GM21528 (cell line): ENCODE results near the gene TCF4.

Source experiments
- ATAC-seq: cut with Tn5 transposase; IDR thresholded peaks from one replicate; pipeline ENCODE4 v1.9.1; 2021; ENCODE audit warnings: mild to moderate bottlenecking, moderate library complexity; ENCODE audit not compliant: unreplicated experiment, low FRiP score

Gene TCF4

DNA sequence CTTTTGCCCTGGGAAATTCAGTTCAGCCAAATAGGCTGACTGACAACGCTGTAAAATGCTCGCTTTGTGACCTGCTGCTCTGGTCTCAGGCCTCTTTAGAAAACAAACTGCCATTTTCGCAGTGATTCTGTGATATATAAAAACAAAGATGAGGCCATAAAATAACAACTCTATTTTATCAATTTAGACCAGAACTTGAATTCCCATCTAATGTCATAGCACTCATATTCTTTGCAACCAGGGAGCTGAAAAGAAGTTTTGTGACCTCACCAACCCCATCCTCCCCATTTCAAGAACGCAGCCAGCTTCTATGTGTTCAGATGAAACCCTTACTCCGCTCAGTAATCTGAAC lies 40.3 kb downstream of the TCF4 start:
- ATAC-seq: no peak

- no peak for ATAC-seq
These were observed 40.9 kb downstream of the TCF4 start for GRCh38 chr18:55546851-55547704.

GRCh38 chr18:55544014-55544413 lies 44.0 kb downstream of the TCF4 start:
- ATAC-seq: no peak

DNA sequence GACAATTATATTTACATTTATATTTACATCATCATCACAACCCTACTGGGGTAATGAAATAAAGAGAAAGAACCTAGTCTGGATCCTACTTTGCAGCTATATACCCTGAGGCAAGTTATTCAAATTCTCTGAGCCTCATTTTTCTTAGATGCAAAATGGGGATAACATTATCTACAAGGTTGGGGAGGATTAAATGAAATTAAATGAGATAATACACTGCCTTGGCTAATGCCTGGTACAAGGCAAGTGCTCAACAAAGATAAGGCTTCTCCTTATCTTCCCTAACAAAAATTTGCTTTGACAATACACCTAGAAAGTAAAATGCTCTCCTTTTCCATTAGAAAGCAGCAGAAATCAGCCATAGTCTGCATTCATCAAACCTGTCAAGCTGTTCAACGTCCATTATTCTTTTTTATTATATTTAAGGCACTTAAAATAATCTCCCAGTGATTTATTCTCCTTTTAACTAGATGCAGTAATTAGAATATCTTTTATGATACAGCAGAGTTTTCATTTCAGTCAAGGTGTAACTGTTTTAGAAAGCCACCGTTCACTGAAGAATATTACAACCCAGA lies 44.8 kb downstream of the TCF4 start:
- no peak for ATAC-seq

DNA sequence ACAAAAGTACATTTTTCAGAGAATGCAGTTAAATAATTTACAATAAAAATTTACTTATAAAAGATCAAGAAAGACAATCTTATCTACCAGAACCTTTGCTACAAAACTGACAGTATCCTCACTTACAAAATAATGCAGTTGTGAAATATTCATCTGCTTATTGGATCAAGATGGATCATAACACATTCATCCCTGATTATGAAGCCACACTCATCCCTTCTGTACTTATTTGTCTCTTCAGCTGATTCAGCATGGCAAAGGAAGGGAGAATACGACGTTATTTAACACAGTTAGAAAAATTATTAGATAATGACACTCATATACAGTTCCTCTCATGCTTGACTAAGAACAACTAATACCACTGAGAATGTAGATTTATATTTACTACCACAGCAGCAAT lies 46.4 kb downstream of the TCF4 start:
- no peak for ATAC-seq

DNA sequence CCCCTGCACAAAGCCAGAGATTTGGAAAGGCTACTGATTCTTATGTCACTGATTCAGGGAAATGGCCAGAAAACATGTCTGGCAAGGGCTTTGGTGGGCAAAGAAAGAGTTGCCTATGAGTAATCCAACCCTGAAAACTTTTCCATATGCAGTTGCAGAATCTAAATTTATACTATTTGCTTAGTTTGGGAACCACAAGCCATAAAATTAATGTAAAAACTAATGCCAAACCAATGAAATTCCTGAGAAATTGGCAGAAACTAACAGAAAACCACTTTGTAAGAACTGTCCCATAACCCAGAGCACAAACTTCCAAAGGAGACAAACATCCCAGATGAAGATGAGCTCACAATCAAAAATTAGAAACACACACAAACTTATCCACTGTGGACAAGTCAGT lies 48.8 kb downstream of the TCF4 start:
- ATAC-seq: no peak

- ATAC-seq: no peak
These were observed 53.0 kb downstream of the TCF4 start for GRCh38 chr18:55534996-55535395.

- ATAC-seq: no peak
These were observed 53.4 kb downstream of the TCF4 start for GRCh38 chr18:55534547-55534946.

- no peak for ATAC-seq
These were observed 57.8 kb downstream of the TCF4 start for GRCh38 chr18:55530166-55530565.

DNA sequence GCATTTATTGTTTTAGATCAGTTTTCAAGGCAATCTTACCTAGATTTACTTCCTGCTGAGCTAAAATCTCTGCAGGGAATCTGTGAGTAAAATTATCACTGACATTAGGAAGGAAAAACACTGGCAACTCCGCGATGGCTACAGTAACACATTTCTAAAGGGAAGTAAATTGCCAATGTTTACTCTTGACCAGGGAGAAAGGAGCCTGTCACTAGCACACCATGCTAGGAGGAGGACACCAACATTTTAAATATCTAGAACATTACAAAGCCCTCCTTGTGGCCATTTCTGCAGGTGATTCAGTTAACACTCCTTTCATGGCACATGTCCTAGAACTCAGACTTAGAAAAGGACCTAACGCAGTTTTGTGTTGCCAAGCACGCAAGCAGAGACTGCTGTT lies 58.4 kb downstream of the TCF4 start:
- ATAC-seq: no peak

- ATAC-seq: no peak
These were observed 62.1 kb downstream of the TCF4 start for GRCh38 chr18:55525845-55526244.

GRCh38 chr18:55524353-55525073 lies 63.5 kb downstream of the TCF4 start:
- no peak for ATAC-seq

- no peak for ATAC-seq
These were observed 65.0 kb downstream of the TCF4 start for GRCh38 chr18:55523001-55523400.

GRCh38 chr18:55522011-55522410 lies 66.0 kb downstream of the TCF4 start:
- no peak for ATAC-seq

- ATAC-seq: no peak
These were observed 70.9 kb downstream of the TCF4 start for GRCh38 chr18:55517055-55517454.

DNA sequence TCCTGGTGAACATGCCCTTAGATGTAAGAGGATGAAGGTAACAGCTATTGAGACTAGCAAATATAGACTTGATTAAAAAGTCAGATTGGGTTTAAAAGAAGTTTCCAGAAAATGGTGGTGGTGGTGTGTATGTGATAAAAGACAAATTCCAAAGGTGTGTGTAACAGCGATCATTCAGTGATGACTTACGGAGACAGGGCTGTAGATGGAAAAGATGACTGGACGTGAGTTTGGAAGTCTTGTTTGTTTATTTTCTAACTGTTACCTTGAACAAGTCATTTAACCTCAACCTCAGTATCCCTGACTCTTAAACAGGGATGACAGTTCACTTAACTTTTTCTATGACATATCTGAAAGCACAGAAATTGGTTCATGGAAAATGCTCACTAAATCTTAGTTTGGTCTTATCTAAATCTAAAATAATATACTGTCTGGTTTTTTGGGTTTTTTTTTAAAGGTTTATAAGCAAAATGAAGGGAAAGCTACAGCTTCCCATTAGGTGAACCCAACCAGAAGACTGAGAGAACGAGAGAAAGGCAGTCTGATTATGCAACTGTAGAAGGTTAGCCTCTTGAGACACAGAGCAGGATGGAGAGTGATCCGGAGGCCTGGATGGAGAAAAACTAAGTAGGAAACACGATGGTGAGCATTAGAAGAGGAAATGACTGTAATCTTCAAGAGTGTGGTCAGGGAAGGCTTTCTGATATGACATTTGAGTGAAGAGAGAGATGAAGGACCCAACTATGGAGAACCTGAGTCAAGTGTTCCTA lies 71.9 kb downstream of the TCF4 start:
- no peak for ATAC-seq

GRCh38 chr18:55515214-55515613 lies 72.8 kb downstream of the TCF4 start:
- no peak for ATAC-seq

DNA sequence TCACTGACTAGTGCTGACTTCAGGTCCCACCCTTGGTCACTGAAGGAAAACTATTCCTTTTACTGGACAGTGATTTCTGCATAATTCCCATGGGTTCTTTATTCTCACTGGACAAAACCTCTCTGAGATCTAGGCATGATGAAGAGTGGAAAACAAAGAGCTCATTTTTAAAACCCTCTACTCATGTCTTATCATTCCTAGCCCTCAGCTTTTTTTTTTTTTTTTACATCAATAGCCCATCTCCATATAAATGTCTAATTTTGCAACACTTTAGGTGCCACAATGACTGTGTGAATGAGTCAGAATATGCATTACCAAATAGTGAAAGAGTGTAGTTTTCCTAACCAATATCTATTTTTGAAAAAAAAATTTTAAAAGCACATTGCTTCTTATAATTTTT lies 74.8 kb downstream of the TCF4 start:
- ATAC-seq: no peak

DNA sequence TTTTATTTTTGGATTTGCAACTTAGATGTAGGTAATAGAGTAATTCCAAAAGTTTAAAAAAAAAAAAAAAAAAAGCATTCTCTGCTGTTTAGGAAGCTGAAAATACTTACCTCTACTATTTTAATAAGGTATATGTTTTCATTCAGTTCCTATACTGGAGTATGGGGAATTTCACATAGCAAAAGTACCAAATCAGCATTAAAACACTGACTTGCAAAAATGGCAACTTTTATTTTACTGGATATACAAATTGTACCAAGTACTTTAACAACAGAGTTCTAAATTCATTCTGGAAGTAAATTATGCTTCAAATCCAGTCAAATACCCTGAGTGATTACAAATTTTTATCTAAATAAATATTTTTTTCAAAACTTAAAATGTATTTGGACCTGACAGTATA lies 76.7 kb downstream of the TCF4 start:
- ATAC-seq: no peak

- no peak for ATAC-seq
These were observed 77.2 kb downstream of the TCF4 start for GRCh38 chr18:55510809-55511208.
